Glomerular visceral epithelial cell (primary cell): ENCODE measurements around the gene CYP27C1.

Experiments used
- DNase-seq: peaks from one replicate; pipeline ENCODE4 v3.0.0-alpha.2; 2016; ENCODE audit errors: extremely low spot score

The CYP27C1 gene

GRCh38 chr2:127193164-127193966 lies 26.7 kb downstream of the CYP27C1 start:
- DNase-seq = no peak

GRCh38 chr2:127191331-127192219 lies 28.5 kb downstream of the CYP27C1 start:
- DNase-seq = no peak

- no peak for DNase-seq
Measured at GRCh38 chr2:127188797-127189196, 31.3 kb downstream of the CYP27C1 start.

DNA sequence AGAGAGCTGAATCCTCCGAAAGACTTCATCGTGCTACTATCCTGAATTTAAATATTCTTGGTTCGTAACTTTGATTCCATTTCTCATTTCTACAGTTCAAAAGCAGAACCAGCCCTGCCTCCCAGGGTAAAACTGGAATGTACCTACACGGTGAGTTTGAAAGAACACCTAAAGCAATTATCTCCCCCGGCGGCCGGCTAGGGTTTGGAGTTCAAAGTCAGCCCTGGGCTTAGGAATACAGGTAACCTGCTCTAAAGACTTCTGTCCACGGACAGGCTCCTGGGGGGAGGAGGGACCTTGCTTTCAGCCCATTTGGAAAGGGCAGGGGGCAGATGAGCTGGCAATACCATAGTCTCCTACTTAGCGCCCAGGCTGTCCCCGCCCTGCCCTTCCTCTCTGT lies 32.3 kb downstream of the CYP27C1 start:
- DNase-seq = no peak

GRCh38 chr2:127187081-127187775 lies 32.9 kb downstream of the CYP27C1 start:
- no peak for DNase-seq

GRCh38 chr2:127185705-127186104 lies 34.4 kb downstream of the CYP27C1 start:
- no peak for DNase-seq

GRCh38 chr2:127185093-127185492 lies 35.0 kb downstream of the CYP27C1 start:
- DNase-seq = no peak

- DNase-seq = no peak
Measured at GRCh38 chr2:127183771-127184170, 36.3 kb downstream of the CYP27C1 start.

GRCh38 chr2:127182626-127183458 lies 37.3 kb downstream of the CYP27C1 start:
- no peak for DNase-seq

DNA sequence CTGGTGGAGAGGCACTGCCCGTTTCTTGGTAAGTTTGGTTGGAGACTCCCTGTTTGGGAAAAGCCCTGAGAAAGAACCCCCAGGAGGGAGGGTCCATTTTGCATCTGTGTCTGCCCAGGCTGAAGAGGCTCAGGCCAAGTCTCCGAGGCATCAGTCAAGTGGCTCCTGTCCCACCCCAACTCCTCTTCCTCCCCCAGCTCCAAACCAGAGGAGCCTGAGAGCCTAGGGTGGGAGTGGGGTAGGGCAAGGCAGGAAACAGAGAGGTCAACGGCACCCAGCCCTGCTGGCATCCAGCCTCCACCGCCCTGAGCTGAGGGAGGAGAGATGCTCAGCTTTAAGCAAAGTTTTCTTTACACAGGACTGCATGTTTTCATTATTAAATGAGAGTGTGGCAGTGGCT lies 38.2 kb downstream of the CYP27C1 start:
- DNase-seq = no peak

DNA sequence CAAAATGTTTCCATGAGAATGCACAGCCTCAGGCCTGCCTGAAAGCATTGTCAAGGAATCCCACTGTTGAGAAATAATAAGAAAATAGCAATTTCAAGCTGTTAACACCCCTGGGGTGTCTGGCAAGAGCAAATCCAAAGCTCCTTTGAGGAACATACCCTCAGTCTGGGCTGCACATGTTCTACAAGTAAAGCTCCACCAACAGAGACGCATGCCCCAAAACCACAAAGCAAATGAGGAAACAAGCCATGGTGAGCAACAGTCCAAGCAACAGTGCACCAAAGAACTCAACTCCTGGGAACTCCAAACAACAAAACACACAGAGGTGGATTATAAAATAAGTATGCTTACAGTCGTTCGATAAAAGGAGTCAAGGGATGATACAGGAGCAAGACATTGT lies 40.3 kb downstream of the CYP27C1 start:
- DNase-seq = no peak

DNA sequence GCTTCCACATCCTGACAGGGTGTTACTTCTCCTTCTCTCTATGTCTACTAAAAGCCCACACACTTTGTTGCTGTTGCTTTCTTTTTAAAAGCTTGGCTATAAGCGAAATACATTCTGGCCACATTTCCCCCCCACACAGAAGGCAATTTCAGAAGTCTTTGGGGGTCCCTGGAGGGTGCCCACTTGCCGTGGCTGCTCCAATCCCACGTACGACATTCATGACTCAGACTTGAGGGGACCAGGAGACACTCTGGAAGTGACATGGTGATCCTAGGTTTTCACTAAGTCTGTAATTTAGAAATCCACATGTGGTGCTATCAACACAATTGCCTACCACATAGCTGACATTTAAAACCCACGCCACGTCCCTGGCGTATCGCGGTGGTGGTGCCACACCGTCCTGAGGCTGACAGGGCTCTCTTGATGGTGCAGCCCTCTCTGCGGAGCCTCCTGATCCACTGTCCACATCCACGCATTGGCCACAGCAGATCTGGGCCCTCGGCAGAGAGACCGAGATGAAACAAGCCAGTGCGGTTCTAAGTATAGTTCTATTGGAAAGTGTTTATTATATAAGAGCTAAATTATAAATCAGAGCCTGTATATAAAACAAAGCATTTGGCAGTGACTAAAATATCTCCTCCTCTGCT lies 42.4 kb downstream of the CYP27C1 start:
- no peak for DNase-seq

DNA sequence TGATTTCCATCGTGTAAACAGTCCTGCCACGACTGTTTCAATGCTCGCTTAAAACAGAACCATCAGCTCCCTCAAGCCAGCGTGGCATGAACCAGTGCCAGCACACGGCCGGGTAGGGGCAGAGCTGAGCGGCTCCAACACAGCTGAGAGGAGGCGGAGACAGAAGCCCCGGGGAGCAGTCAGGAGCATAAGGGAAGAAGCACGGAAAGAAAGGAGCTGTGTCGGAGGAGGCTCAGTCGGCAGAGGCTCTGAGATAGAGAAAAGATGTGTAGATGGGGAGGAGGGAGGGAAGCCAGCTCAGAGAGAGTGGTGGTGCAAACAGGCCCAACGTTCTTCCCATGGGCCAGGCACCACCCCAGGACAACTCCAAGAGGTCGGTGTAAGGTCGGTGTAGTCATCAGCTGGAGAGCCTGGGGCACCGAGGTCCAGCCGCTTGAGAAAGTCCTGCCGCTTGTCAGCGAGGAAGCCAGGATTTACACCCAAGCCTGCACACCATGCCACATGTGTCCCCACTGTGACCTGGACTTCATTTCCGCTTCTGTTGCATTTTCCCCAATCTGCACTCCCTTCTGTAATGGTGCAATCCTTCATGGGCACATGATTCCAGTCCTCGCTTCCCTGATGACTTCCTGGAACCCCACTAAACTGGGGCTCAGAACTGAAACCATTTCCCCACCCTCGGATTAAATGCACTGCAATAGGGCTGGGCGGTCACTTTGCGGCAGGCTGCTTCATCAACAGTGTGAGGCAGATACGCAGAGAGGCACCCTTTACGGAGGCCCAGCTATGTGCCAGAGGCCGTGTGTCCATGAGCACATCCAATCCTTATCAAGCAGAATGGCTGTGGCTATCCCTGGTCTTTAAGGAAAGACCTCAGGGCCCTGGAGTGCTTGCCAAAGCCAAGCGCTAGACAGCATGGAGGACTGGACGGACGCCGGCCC lies 43.5 kb downstream of the CYP27C1 start:
- DNase-seq = no peak

GRCh38 chr2:127175751-127176354 lies 44.2 kb downstream of the CYP27C1 start:
- no peak for DNase-seq

DNA sequence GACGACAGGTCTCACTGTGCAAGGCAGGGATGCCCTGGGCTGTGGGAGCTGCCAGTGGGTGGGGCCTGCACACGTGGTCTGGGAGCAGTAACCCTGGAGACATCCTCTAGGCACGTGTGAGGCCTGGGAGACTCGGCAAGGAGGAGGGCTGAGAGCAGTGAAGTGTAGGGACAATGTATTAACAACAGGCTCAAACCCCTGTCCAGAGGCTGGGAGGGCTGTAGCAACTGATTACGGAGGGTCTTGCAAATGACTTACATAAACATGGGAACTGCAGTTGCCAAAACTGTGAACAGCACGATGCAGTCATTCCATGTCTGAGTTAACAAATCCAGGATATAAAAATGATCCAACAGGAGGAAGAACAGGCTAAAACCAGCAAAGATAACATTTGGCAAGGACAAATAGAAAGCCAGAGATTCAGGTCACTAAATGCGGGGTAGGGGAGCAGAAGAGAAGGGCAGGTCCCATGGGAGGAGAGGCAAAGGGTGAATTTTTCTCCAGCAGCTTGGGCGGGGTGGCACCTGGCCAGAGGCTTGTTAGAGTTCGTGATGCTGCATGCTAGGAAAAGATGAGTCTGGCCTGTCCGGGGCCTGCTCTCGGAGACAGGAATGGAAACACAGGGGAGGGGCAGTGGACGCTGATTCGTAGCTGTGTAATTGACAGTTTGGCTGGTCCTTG lies 44.9 kb downstream of the CYP27C1 start:
- DNase-seq = peak; percentile 40

DNA sequence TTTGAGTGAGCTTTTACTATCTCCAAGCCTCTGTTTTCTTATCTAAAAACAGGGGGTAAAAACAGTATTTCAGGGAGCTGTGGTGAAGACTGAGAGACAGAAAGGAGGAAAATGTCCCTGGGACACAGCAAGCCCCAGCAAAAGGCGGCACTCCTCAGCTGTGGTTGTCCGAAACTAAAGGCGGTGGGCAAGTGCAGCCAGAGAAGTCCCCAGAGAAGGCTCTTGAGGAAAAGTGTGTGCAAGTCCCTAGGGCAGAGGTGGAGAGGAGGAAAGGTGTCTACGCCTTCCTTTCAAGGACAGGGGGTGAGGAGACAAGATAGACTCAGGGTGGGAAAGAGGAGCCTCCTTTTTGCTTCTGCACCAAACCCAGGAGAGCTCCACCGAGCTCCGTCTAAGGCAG lies 45.5 kb downstream of the CYP27C1 start:
- DNase-seq = no peak

DNA sequence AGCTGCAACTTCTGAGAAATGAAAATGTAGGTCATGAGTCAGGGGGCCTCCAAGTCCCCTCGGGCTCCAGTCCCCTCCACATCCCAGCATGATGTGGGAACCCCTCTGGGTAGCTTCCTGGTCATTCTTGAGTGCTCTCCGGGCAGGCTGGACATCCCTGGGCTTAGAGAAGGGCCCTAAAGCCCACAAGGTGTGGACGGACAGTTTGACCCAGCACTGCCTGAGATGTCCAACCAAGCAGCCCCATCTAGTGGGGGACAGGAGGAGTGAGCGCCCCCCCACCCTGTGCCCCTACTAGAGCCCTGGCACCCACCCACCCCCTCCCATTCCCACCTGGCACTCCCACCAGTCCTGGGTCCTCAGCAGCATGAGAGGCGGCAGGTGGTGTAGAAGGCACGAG lies 46.0 kb downstream of the CYP27C1 start:
- DNase-seq = peak; percentile 65

DNA sequence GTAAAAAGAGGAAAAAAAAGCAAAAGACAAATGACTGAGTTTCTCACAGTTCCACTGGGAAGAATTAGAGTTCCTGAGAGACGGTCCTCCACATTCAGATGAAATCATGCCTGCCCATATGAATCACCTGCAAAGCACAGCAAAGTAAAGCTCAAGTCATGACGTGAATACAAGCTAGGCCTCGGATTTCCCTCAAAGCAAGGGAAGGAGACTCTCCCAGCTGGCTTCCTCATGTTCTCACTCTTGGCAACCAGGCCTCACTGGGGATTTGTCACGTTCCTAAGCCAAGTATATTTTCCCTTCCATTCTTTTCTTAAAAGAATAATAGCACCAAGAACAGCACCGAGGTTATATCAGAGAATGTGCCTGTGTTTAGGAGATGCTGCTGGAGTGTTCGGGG lies 47.0 kb downstream of the CYP27C1 start:
- DNase-seq = peak; percentile 79

- DNase-seq = no peak
Measured at GRCh38 chr2:127172306-127172705, 47.8 kb downstream of the CYP27C1 start.
